HepG2 (cell line): Measurements from ENCODE around the gene TMEM198. TPM values are rescaled to one million over a fixed set of nuclear protein-coding genes. Genes with fewer than 3 reads are reported as not detected.
A peak's percentile ranks its signal among the peaks of the same experiment; 100 is the strongest.

Experiments
- ARID2 ChIP-seq: sonication (generic); formaldehyde crosslinking; IDR thresholded peaks from 2 replicates; pipeline ENCODE4 v1.8.1; 2022; ENCODE audit warnings: mild to moderate bottlenecking, missing genetic modification reagents, borderline replicate concordance
- BORCS8-MEF2B ChIP-seq: sonication (generic); formaldehyde crosslinking; IDR thresholded peaks from 2 replicates; pipeline ENCODE4 v1.8.0; 2022; ENCODE audit warnings: mild to moderate bottlenecking, missing genetic modification reagents
- CCDC6 ChIP-seq: sonication (generic); formaldehyde crosslinking; IDR thresholded peaks from 2 replicates; pipeline ENCODE4 v1.8.1; 2022; ENCODE audit warnings: mild to moderate bottlenecking, missing genetic modification reagents, moderate library complexity
- FOSL2 ChIP-seq: sonication (generic); formaldehyde crosslinking; IDR thresholded peaks from 2 replicates; pipeline ENCODE4 v1.4.0; 2020; ENCODE audit warnings: missing genetic modification reagents
- FOXP4 ChIP-seq: sonication (generic); formaldehyde crosslinking; IDR thresholded peaks from 2 replicates; pipeline ENCODE4 v1.4.0; 2020; ENCODE audit warnings: missing genetic modification reagents
- JUNB ChIP-seq: sonication (generic); formaldehyde crosslinking; IDR thresholded peaks from 2 replicates; pipeline ENCODE4 v1.8.0; 2022; ENCODE audit warnings: missing genetic modification reagents, mild to moderate bottlenecking, borderline replicate concordance
- KDM3A ChIP-seq: IDR thresholded peaks from 2 replicates; pipeline ENCODE4 v1.6.1; 2018; ENCODE audit warnings: low read depth, missing compliant biosample characterization
- MNT ChIP-seq: fragments of 450-650 bp; IDR thresholded peaks from 2 replicates; pipeline ENCODE4 v1.6.1; 2016
- NFATC3 ChIP-seq: sonication (generic); formaldehyde crosslinking; IDR thresholded peaks from 2 replicates; pipeline ENCODE4 v1.5.1; 2020; ENCODE audit warnings: mild to moderate bottlenecking, missing genetic modification reagents
- NR2F1 ChIP-seq, 2 experiments: fragments of 450-650 bp in 1 of 2; formaldehyde crosslinking in 1 of 2; IDR thresholded peaks; 2 replicates each; pipeline versions ENCODE4 v1.5.0 to v1.6.1; 2016 to 2020; ENCODE audit warnings: mild to moderate bottlenecking in 1 of 2, missing compliant biosample characterization in 1 of 2, missing genetic modification reagents in 1 of 2, moderate library complexity in 1 of 2
- PAX8 ChIP-seq: sonication (generic); formaldehyde crosslinking; IDR thresholded peaks from 2 replicates; pipeline ENCODE4 v1.8.0; 2022; ENCODE audit warnings: mild to moderate bottlenecking, missing genetic modification reagents, borderline replicate concordance
- POLR2AphosphoS2 ChIP-seq: IDR thresholded peaks from 2 replicates; pipeline ENCODE4 v1.6.1; 2011; ENCODE audit warnings: low read depth, low read length, improper control_type of control experiment
- RAD21 ChIP-seq: fragments of 450-650 bp; formaldehyde crosslinking; IDR thresholded peaks from 2 replicates; pipeline ENCODE4 v1.5.0; 2020; ENCODE audit warnings: mild to moderate bottlenecking
- ZFP36L1 ChIP-seq: sonication (generic); formaldehyde crosslinking; IDR thresholded peaks from 2 replicates; pipeline ENCODE4 v1.8.0; 2022; ENCODE audit warnings: mild to moderate bottlenecking, missing genetic modification reagents, moderate library complexity
- ZNF101 ChIP-seq: sonication (generic); formaldehyde crosslinking; IDR thresholded peaks from 2 replicates; pipeline ENCODE4 v1.4.0; 2020; ENCODE audit warnings: mild to moderate bottlenecking, low read depth, missing genetic modification reagents, borderline replicate concordance
- ZNF235 ChIP-seq: sonication (generic); formaldehyde crosslinking; IDR thresholded peaks from 2 replicates; pipeline ENCODE4 v1.8.1; 2023; ENCODE audit warnings: mild to moderate bottlenecking, missing genetic modification reagents, borderline replicate concordance
- ZNF737 ChIP-seq: sonication (generic); formaldehyde crosslinking; IDR thresholded peaks from 2 replicates; pipeline ENCODE4 v1.5.0; 2020; ENCODE audit warnings: missing genetic modification reagents, mild to moderate bottlenecking, borderline replicate concordance
- ZNF766 ChIP-seq: sonication (generic); formaldehyde crosslinking; IDR thresholded peaks from 2 replicates; pipeline ENCODE4 v1.5.0; 2020; ENCODE audit warnings: missing genetic modification reagents, borderline replicate concordance
- ZNF788 ChIP-seq: sonication (generic); formaldehyde crosslinking; IDR thresholded peaks from 2 replicates; pipeline ENCODE4 v1.5.0; 2020; ENCODE audit warnings: mild to moderate bottlenecking, missing genetic modification reagents, borderline replicate concordance
- ZNF83 ChIP-seq: sonication (generic); formaldehyde crosslinking; IDR thresholded peaks from 2 replicates; pipeline ENCODE4 v1.4.0; 2020; ENCODE audit warnings: missing genetic modification reagents, mild to moderate bottlenecking, borderline replicate concordance
- ZSCAN31 ChIP-seq: sonication (generic); formaldehyde crosslinking; IDR thresholded peaks from 2 replicates; pipeline ENCODE4 v1.5.0; 2020; ENCODE audit warnings: low read depth, mild to moderate bottlenecking, missing genetic modification reagents
- polyA plus RNA-seq, 8 experiments: library from polyadenylated mRNA; depleted of rRNA in 3 of 8; stranded (reverse) in 7 of 8; unstranded in 1 of 8; fragments of >200 nt; fragmentation: Illumina TruSeq in 4 of 8; extraction: Trizol in 4 of 8; gene quantifications; 2 replicates each; pipeline versions ENCODE4 v1.2.1 to v1.2.3, GENCODE V29; 2011 to 2016; ENCODE audit warnings: low read depth in 4 of 8, missing spikeins in 1 of 8, mixed read lengths in 1 of 8; ENCODE audit not compliant: insufficient read depth in 1 of 8
- total RNA-seq, 5 experiments: library from RNA; depleted of rRNA; stranded (reverse); fragments of >200 nt; fragmentation: Illumina TruSeq; extraction: Trizol; gene quantifications; 2 replicates each; pipeline ENCODE4 v1.2.3, GENCODE V29; 2016; ENCODE audit warnings: low read depth in 1 of 5
- TF ChIP-seq, protein P1 (sequence below): IDR thresholded peaks from 2 replicates; pipeline ENCODE4 v1.6.1; 2018; ENCODE audit warnings: missing genetic modification reagents, mild to moderate bottlenecking, missing compliant biosample characterization
- TF ChIP-seq, protein P2 (sequence below): sonication (generic); formaldehyde crosslinking; IDR thresholded peaks from 2 replicates; pipeline ENCODE4 v1.9.0; 2021; ENCODE audit warnings: missing genetic modification reagents, borderline replicate concordance

Gene TMEM198
- total and polyA plus RNA-seq, 2 of the 13 experiments (the other 11 are each of a cell fraction or from before 2014, with no cell fraction given), result 17.3 to 23.5 TPM

DNA sequence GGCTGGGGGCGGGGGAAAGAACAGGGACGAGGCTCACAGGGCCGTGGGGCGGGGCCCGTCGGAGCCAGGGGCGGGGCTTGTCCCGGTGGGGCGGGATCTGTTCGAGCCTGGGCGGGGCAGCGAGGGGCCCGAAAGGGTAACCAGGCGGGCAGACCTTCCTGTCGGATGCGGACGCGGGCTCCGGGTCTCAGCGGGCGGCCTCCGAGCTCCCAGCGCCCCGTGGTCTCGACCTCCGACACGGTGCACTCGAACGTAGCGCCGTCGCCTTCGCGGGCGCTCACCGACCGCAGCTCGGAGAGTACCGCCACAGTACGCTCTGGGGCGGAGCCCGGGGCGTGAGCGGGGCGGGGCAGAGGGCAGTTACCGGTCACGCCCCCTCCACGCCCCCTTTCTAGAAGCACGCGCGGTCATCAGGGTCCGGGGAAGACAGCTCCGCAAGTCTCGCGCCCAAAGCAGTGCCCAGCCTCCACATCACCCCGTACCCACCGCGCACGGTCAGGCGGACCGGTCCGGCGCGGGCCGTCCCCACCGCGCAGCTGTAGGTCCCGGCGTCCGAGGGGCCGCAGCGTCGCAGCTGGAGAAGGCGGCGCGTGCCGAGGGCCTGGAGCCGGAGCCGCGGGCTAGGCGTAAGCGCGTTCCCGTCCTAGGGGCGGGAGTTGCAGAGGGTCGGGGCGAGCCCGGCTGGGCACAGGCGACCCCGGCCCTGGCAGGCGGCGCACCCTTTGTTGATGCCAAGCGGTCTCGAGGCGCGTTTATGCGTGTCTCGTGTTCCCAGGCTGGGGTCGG is 8.7 kb downstream of the TMEM198 start (continued):
- TF ChIP-seq ARID2 (CRISPR knock-in tag), result no peak
- TF ChIP-seq RAD21 (CRISPR knock-in tag), result peak; percentile 46
- TF ChIP-seq ZNF101 (CRISPR knock-in tag), result no peak
- TF ChIP-seq JUNB (CRISPR knock-in tag), result no peak
- peak; percentile 72; the same call in 1 of the 2 replicates for TF ChIP-seq PAX8
- TF ChIP-seq NR2F1 (CRISPR knock-in tag; IDR thresholded peaks at IDR 0.05), result 0 out of 4 replicates have a peak, but pooled peaks of 1 of the 2 experiments have one; percentile 6
- peak; percentile 96 for TF ChIP-seq ZSCAN31 (CRISPR knock-in tag)
- peak; percentile 76 for TF ChIP-seq BORCS8-MEF2B
- TF ChIP-seq POLR2AphosphoS2, result 0 out of 2 replicates have a peak, but pooled peaks have one; percentile 33
- TF ChIP-seq ZNF788 (CRISPR knock-in tag), result peak; percentile 90
- TF ChIP-seq KDM3A (CRISPR knock-in tag), result no peak
- peak; percentile 81; the same call in 1 of the 2 replicates for TF ChIP-seq ZNF83 (CRISPR knock-in tag)
- no peak; the same call in 1 of the 2 replicates for TF ChIP-seq ZNF235 (CRISPR knock-in tag)
- TF ChIP-seq MNT, result peak; percentile 36
- TF ChIP-seq FOXP4 (CRISPR knock-in tag), result peak; percentile 55; the same call in 1 of the 2 replicates
- peak; percentile 80; the same call in 1 of the 2 replicates for TF ChIP-seq ZNF766
- TF ChIP-seq CCDC6 (CRISPR knock-in tag), result peak; percentile 78; the same call in 1 of the 2 replicates
- TF ChIP-seq ZNF737 (CRISPR knock-in tag), result no peak
- 0 out of 2 replicates have a peak, but pooled peaks have one; percentile 18 for TF ChIP-seq ZFP36L1 (CRISPR knock-in tag)
- TF ChIP-seq, protein P1, sequence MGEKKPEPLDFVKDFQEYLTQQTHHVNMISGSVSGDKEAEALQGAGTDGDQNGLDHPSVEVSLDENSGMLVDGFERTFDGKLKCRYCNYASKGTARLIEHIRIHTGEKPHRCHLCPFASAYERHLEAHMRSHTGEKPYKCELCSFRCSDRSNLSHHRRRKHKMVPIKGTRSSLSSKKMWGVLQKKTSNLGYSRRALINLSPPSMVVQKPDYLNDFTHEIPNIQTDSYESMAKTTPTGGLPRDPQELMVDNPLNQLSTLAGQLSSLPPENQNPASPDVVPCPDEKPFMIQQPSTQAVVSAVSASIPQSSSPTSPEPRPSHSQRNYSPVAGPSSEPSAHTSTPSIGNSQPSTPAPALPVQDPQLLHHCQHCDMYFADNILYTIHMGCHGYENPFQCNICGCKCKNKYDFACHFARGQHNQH, result peak; percentile 49
- TF ChIP-seq, protein P2, sequence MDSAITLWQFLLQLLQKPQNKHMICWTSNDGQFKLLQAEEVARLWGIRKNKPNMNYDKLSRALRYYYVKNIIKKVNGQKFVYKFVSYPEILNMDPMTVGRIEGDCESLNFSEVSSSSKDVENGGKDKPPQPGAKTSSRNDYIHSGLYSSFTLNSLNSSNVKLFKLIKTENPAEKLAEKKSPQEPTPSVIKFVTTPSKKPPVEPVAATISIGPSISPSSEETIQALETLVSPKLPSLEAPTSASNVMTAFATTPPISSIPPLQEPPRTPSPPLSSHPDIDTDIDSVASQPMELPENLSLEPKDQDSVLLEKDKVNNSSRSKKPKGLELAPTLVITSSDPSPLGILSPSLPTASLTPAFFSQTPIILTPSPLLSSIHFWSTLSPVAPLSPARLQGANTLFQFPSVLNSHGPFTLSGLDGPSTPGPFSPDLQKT (CRISPR knock-in tag), result no peak; the same call in 1 of the 2 replicates
- no peak for TF ChIP-seq FOSL2 (CRISPR knock-in tag)
- no peak for TF ChIP-seq NFATC3 (CRISPR knock-in tag)
